Activated CD4-positive, alpha-beta T cell treated with anti-CD3 and anti-CD28 coated beads, Interleukin-2, Interleukin-6, amounts not matched to agents 100 ng/mL and 50 ng/mL, durations not matched to agents 16 hours and 8 hours (primary cell): ENCODE data around the gene RNF125.

Source experiments
- DNase-seq: peaks from one replicate; pipeline ENCODE4 v3.0.0-alpha.2; 2020

The RNF125 gene

DNA sequence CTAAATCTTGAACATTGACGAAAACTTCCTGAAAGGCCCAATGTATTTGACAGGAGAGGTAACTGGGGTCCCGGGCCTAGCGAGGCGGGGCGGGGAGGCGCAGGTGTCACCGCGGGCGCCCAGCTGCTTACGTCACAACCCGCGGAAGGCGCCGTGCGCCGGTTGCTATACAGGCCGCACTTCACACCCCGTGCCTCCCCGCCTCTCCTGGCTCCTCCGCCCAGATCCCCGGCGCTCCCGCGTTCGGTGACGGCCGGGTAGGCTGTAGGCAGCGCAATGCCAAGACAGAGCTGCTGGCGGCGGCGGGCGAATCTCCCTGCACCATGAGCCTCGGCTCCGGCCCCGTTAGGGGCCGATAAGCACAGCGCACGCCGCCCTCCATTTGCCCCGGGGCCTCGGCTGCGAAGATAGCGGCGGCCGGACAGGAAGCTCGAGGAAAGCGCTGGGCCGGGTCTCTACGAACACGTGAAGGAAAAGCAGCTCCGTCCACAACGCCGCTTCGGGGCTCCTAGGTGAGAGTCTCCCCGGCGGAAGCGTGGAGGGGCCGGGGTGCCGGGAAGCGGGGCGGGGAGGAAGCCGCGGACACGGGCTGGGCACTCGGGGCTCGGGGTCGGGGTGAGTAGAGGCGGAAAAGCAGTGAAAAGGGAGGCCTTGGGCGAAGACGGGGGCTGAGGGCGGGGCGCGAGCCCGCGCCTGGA is 73.2 kb downstream of the RNF125 start, which contains the start of gene RNF138:
Gene RNF138, plus strand, starts transcription at position 151 of the 698 bp plus-strand sequence. CDS start 903 bp downstream, outside the sequence.
- peak; percentile 91 for DNase-seq

DNA sequence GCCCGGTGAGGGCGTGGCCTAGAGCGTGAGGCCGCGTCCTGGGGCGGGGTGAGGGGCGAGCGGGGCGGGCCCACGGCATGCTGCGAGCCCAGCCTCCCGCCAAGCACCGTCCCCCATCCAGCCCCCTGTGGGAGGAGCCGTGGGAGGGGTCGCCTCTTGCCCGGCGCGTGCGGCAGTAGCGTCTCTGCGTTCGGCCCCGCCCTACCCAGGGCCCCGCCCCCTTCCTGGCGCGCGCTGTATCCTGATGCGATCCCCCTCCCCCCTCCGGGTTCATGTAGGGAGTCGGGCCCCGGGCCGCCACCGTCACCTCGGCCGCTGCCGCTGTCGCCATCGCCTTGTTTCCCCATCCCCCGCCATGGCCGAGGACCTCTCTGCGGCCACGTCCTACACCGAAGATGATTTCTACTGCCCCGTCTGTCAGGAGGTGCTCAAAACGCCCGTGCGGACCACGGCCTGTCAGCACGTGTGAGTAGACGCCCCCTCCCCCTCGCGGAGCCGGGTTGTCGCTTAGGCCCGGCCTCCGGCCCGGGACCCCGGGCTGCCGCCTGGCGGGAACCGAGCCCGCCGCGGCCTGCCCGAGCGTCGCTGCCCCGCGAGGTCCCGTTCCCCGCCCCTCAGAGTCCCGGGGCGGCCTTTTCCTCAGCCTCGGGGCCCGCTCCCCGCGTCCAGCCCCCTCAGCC is 73.9 kb downstream of the RNF125 start:
- DNase-seq, result peak; percentile 100

DNA sequence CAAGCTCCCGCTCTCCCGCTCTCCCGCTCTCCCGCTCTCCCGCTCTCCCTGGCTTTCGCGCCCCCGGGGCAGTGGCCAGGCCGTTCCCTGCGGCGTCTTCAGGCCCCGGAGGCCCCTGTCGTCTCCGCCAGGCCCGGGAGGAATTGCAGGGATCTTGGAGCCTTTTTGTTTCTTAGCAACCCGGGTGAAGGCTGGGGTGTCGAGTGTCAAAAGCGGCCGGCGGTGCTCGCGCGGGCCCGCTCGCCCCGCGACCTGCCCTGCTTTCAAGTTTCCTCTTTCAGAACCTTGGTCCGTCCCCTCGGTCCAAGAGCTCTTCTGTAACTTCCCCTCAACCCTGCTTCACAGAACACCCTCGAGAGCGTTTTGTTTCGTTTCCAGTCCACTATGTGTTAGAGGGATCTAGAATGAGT is 74.5 kb downstream of the RNF125 start:
- peak; percentile 46 for DNase-seq

DNA sequence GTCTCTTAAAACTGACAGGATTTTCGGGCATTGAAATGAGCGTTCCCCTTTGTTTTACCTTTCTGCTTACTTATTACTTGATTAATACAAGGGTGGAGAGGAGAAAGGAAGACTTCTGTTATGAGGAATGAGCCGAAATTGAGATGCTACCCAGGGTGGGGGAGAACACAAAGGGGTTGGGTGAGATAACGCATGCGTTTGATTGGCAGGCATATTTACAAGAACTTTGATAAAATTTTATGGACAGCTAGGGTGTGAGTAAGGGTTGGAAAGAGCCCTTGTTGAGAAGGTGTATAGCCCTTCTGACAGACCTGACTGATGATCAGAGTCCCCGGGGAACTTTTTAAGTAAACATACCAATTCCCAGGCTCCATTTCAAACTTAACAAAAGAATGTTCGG is 74.9 kb downstream of the RNF125 start:
- peak; percentile 27 for DNase-seq

DNA sequence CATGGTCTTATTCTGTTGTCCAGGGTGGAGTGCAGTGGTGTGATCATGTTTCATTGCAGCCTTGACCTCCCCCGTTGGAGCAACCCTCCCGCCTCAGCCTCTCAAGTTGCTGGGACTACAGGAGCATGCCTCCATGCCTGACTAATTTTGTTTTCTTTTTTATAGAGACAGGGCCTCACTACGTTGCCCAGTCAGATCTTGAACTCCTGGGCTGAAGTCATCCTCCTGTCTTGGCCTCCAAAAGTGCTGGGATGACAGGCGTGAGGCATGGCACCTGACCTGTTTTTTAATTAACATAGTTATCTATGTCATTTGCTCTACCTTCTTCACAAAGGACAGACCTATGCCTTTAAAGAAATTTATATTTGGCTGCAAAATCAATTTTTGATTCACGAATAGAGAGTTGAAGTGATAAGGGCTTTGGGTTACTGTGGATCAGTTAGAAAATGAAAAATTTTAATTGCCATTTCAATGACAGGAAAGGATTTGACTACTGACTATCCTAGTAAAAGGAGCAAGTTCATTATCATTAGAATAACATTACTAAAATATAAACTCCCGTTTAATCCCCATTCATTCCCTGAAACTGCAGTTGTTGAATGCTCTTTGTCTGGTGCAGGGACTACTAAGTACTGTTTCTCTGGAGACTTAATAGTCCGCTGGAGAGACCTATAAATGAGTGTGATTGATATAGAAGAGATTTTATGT is 76.7 kb downstream of the RNF125 start:
- DNase-seq, result peak; percentile 54

DNA sequence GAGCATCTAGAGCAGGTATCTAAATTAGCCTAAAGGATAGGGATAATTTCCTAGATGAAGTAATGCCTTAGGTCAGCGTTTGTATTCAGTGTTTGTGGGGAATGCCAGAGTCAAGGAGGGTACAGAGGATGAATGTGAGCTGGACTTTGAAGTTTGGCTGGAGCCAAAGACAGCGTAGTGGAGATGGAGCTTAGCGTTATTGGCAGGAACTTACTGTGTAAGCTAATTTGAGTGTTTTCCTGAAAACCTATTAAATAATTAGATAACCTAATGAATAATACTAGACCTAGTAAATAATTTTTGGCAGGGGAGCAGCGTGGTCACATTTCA is 77.2 kb downstream of the RNF125 start:
- DNase-seq, result no peak

DNA sequence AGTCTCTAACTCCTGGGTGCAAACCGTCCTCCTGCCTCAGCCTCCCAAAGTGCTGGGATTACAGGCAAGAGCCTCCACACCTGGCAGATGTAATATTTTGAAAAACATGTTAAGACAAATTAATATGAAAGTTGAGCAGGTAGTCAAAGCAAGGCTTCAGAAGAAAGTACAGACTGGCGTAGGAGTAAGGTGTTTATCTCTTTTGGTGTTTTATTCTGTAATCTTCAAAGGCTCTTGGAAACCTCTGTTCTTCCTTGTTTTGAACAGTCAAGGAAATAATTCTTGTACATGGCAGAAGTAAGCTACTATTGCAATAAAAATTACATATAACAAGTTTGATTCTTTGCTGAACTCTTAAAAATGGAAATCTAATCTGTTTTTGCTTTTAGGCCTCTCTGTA is 78.3 kb downstream of the RNF125 start:
- DNase-seq, result no peak

DNA sequence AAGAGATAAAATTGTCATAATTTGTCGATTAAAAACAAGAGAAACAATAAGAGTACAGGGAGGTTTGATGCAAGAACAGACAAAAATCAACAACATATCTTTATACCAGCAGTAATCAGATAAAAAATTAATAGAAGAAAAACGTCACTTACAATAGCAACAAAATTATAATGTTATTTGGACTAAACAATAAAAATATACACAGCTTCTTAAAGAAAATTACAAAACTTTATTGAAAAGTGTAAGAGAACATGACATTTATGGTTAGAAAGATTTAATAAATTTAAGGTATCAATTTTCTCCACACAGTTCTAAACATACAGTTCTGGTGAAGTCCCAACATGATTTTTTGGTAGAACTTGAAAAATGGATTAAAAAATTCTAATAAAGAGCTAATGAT is 85.9 kb downstream of the RNF125 start:
- no peak for DNase-seq

DNA sequence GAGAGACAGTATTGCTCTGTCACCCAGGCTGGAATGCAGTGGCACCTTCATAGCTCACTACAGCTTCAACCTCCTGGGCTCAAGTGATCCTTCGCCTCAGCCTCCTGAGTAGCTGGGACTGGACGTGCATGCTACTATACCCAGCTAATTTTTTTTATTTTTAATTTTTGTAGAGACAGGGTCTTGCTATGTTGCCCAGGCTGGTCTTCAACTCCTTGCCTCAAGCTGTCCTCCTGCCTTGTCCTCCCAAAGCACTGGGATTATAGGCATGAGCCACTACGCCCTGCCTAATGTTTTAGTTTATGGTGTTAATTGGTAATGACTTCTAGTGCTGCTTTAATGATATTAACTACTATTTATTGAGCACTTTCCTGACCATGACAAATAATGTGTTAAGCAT is 91.4 kb downstream of the RNF125 start:
- DNase-seq, result no peak

DNA sequence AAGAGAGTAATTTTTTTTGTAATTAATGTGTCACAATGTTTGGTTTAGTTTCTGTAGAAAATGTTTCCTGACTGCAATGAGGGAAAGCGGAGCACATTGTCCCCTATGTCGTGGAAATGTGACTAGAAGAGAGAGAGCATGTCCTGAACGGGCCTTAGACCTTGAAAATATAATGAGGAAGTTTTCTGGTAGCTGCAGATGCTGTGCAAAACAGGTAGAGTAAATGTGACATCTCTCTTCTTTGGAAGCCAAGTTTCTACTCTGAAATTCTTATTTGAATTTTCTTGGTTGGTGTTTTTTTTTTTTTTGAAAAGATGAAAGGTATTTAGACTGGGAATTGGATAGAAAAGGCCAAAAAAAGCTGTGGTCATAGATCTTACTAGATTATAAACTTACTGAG is 93.1 kb downstream of the RNF125 start:
- DNase-seq, result no peak

DNA sequence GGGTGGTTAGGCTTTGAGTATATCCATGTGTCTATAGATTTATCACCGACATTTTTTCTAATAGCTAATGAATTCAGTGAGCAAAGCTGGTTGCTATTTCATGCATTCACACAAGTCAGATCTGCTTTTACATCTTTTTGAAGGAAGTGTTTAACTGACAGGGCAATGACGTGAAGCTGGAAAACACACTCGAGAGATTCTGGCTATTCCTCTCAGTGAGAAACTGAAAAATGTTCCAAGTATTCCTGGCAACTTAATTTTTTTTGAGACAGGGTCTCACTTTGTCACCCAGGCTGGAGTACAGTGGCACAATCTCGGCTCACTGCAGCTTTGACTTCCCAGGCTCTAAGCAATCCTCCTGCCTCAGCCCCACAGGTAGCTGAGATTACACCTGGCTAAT is 94.2 kb downstream of the RNF125 start:
- DNase-seq, result no peak

DNA sequence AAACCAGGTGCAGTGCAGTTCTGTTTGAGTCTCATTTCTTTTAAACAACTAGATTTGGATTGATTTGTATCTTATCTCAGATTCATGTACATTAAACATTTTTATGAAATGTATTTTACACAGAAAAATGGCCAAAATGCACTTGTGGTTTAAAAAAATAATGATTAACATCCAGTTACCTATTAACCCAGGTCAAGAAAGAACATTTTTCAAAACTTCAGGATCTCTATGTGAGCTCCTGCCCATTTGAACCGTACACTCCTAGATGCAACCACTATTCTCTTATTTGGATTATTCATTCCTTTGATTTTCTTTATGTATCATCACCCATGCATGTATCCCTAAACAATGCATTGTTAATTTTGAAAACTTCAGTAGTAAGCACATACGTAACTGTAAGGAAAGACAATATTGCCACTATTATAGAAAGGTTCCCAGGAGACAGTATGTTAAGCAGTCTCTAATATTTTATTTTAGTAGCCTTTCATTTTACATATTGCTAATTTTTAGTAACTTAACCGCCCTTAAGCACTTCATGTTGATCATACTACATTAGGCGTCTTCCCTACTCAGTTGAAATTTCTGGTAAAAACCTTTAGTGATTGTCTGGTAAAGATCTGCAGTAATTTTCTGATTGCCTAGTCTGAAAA is 95.8 kb downstream of the RNF125 start:
- DNase-seq, result no peak

DNA sequence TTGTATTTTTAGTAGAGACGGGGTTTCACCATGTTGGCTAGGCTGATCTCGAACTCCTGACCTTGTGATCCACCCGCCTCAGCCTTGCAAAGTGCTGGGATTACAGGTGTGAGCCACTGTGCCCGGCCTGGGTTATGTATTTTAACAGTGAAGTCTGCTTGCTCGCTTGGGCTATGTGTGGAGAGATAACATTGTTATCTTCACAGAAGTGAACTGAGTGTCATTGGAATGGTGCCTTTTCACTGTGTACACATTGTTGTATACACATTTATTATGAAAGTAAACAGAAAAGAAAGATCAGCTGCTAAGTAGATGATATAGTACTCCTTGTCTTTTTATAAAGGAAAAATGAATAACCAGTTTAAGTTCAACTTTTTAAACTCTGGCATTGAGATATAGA is 103.4 kb downstream of the RNF125 start:
- DNase-seq, result no peak
